Nephron progenitor cell (in vitro differentiated cells): ENCODE results near the gene KCNMA1.

ENCODE experiments used
- DNase-seq: peaks from one replicate; pipeline ENCODE4 v3.0.0; 2021
- H3K27ac Mint-ChIP-seq: 2 replicates; pipeline ENCODE4 v1.8.0; 2021; ENCODE audit warnings: mild to moderate bottlenecking, moderate library complexity, mixed read lengths
- H3K27me3 Mint-ChIP-seq: 2 replicates; pipeline ENCODE4 v1.8.0; 2021; ENCODE audit warnings: mild to moderate bottlenecking, low read depth, mixed read lengths; ENCODE audit not compliant: poor library complexity
- H3K36me3 Mint-ChIP-seq: 2 replicates; pipeline ENCODE4 v1.8.0; 2021; ENCODE audit warnings: low read depth, mixed read lengths
- H3K4me1 Mint-ChIP-seq: 2 replicates; pipeline ENCODE4 v1.8.0; 2021; ENCODE audit warnings: mixed read lengths
- H3K4me3 Mint-ChIP-seq: 2 replicates; pipeline ENCODE4 v1.8.0; 2021; ENCODE audit warnings: mild to moderate bottlenecking, moderate library complexity, mixed read lengths
- H3K9me3 Mint-ChIP-seq: 2 replicates; pipeline ENCODE4 v1.8.0; 2021; ENCODE audit warnings: mild to moderate bottlenecking, moderate library complexity, mixed read lengths
- CTCF ChIP-seq: fragments of 200-600 bp; sonication (generic); IDR thresholded peaks from 2 replicates; pipeline ENCODE4 v1.5.0; 2021; ENCODE audit warnings: antibody characterized with exemption

Gene KCNMA1

GRCh38 chr10:77430530-77430929 is 207.1 kb downstream of the KCNMA1 start:
- H3K27ac Mint-ChIP-seq, result no peak overlapping the region
- peaks cover 16% of the 10 kb centered on the region for H3K27me3 Mint-ChIP-seq

DNA sequence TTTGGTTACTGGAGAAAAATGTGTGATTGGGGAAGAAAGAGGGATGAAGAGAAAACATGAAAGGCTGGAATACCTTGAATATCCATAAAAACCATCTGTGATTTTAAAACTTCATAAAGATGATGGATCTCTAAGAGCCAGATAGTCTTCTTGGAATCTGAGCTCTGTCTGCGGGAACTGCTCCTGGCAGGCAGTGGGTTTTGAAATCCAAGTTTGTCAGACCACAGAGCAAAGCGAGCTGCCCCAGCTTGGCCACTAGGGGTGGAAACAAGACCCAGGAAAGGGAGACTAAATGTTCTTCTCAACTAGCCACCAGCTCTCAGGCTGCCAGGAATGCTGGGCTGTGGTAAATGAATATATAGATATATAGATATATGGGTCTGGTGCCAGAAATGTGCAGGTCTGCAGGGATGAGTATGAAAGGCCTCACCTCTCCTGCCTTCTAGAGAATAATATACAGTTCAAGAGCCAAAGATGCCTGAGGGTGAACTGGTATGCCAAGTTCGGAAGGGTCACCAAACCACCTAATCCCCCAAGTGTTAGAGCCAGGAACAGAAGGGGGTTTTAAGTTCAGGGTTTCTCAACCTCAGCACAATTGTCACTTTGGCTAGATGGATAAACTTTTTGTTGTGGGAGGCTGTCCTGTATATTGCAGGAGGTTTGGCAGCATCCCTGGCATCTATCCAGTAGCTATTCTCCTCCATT is 208.8 kb downstream of the KCNMA1 start:
- peak; percentile 67 for TF ChIP-seq CTCF
- no peaks in the 10 kb centered on the region for H3K36me3 Mint-ChIP-seq
- peaks cover 9% of the 10 kb centered on the region for H3K27me3 Mint-ChIP-seq
- no peak overlapping the region for H3K4me3 Mint-ChIP-seq
- H3K27ac Mint-ChIP-seq, result no peak overlapping the region
- peak; percentile 53 for DNase-seq
- H3K4me1 Mint-ChIP-seq, result peaks cover 3% of the 10 kb centered on the region
- no peaks in the 10 kb centered on the region for H3K9me3 Mint-ChIP-seq

More at GRCh38 chr10:77430530-77430929, 207.1 kb downstream of the KCNMA1 start:
- DNase-seq, result no peak
- H3K36me3 Mint-ChIP-seq, result no peaks in the 10 kb centered on the region
- no peak for TF ChIP-seq CTCF
- peaks cover 12% of the 10 kb centered on the region for H3K4me1 Mint-ChIP-seq
- H3K4me3 Mint-ChIP-seq, result no peak overlapping the region
- H3K9me3 Mint-ChIP-seq, result no peaks in the 10 kb centered on the region

GRCh38 chr10:77424257-77424656 is 213.4 kb downstream of the KCNMA1 start:
- no peak for TF ChIP-seq CTCF
- Mint-ChIP-seq H3K27me3 (peaks cover 14% of the 10 kb centered on the region), H3K4me1 (peaks cover 14% of the 10 kb centered on the region), H3K27ac (no peak overlapping the region), H3K36me3 (no peaks in the 10 kb centered on the region), H3K4me3 (no peak overlapping the region), H3K9me3 (no peaks in the 10 kb centered on the region)
- no peak for DNase-seq

- H3K4me1 Mint-ChIP-seq, result peaks cover 22% of the 10 kb centered on the region
- TF ChIP-seq CTCF, result no peak
- H3K27ac Mint-ChIP-seq, result peak overlapping the region; percentile 47
- no peak overlapping the region for H3K4me3 Mint-ChIP-seq
- no peaks in the 10 kb centered on the region for H3K9me3 Mint-ChIP-seq
- H3K27me3 Mint-ChIP-seq, result peaks cover 18% of the 10 kb centered on the region
- DNase-seq, result no peak
- H3K36me3 Mint-ChIP-seq, result no peaks in the 10 kb centered on the region
These were observed 214.9 kb downstream of the KCNMA1 start for GRCh38 chr10:77422491-77423338.

DNA sequence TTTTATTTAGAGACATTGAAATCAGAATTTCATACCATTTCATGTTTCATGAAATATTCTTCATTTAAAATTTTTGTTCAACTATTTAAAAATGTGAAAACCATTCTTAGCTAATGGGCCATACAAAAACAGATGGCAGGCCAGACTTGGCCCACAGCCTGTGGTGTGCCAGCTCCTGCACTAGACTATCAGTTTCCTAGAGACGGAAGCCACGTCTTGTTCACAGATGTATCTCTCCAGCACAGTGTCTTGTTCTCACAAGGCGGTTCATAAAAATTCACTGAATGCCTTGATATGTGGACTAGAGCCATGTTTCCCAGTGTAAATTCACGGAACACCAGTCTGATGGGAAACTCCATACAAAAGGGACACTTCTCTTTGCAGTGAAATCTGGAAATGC is 216.0 kb downstream of the KCNMA1 start:
- Mint-ChIP-seq H3K36me3 (no peaks in the 10 kb centered on the region), H3K27me3 (peaks cover 23% of the 10 kb centered on the region), H3K27ac (no peak overlapping the region), H3K4me3 (no peak overlapping the region), H3K4me1 (peaks cover 34% of the 10 kb centered on the region), H3K9me3 (no peaks in the 10 kb centered on the region)
- DNase-seq, result no peak
- no peak for TF ChIP-seq CTCF
